ENCODE data around the gene BMPR1B.
"Not testable (repeated sequence)": the region's sequence is repeated elsewhere in the genome, so short reads cannot be mapped to it uniquely, and the experiment has no call there.

BMPR1B gene

GRCh38 chr4:95107004-95107403 lies 349.2 kb downstream of the BMPR1B start:
- Histone ChIP-seq H3K9me3 (ENCODE audit: insufficient read depth, low read depth, low read length) (no peaks in the 10 kb centered on the region), H3K4me1 (ENCODE audit: insufficient read depth, low read length) (peaks cover 7% of the 10 kb centered on the region; the same call in 1 of the 2 replicates), H3K4me3 (ENCODE audit: low read length) (no peak overlapping the region), H3K27me3 (ENCODE audit: insufficient read depth, low read length) (no peaks in the 10 kb centered on the region), H3K36me3 (ENCODE audit: insufficient read depth, low read length) (no peaks in the 10 kb centered on the region), H3K9ac (ENCODE audit: low read depth, low read length) (no peak overlapping the region), H3K27ac (ENCODE audit: low read depth, low read length) (no peak overlapping the region)

- no peak overlapping the region for H3K4me3 ChIP-seq (ENCODE audit: low read length)
- H3K4me1 ChIP-seq (ENCODE audit: insufficient read depth, low read length): peaks cover 3% of the 10 kb centered on the region; the same call in 1 of the 2 replicates
- H3K27me3 ChIP-seq (ENCODE audit: insufficient read depth, low read length): no peaks in the 10 kb centered on the region
- no peaks in the 10 kb centered on the region for H3K9me3 ChIP-seq (ENCODE audit: insufficient read depth, low read depth, low read length)
- no peak overlapping the region for H3K9ac ChIP-seq (ENCODE audit: low read depth, low read length)
- H3K36me3 ChIP-seq (ENCODE audit: insufficient read depth, low read length): no peaks in the 10 kb centered on the region
- 97% methylated on average over 4 of the region's 4 CpGs for WGBS
- no peak overlapping the region for H3K27ac ChIP-seq (ENCODE audit: low read depth, low read length)
Observed at GRCh38 chr4:95107635-95108034, 349.9 kb downstream of the BMPR1B start.

- no peak overlapping the region; the same call in 1 of the 2 replicates for H3K9ac ChIP-seq (ENCODE audit: low read depth, low read length)
- H3K36me3 ChIP-seq (ENCODE audit: insufficient read depth, low read length): no peaks in the 10 kb centered on the region
- no peaks in the 10 kb centered on the region for H3K9me3 ChIP-seq (ENCODE audit: insufficient read depth, low read depth, low read length)
- no peak overlapping the region for H3K4me3 ChIP-seq (ENCODE audit: low read length)
- WGBS: 100% methylated on average over 1 of the region's 1 CpG
- H3K4me1 ChIP-seq (ENCODE audit: insufficient read depth, low read length): no peaks in the 10 kb centered on the region
- H3K27me3 ChIP-seq (ENCODE audit: insufficient read depth, low read length): no peaks in the 10 kb centered on the region
- no peak overlapping the region for H3K27ac ChIP-seq (ENCODE audit: low read depth, low read length)
Observed at GRCh38 chr4:95108883-95109421, 351.2 kb downstream of the BMPR1B start.

- Histone ChIP-seq H3K27ac (ENCODE audit: low read depth, low read length) (no peak overlapping the region), H3K9ac (ENCODE audit: low read depth, low read length) (no peak overlapping the region), H3K36me3 (ENCODE audit: insufficient read depth, low read length) (no peaks in the 10 kb centered on the region), H3K4me3 (ENCODE audit: low read length) (no peak overlapping the region), H3K9me3 (ENCODE audit: insufficient read depth, low read depth, low read length) (no peaks in the 10 kb centered on the region), H3K27me3 (ENCODE audit: insufficient read depth, low read length) (no peaks in the 10 kb centered on the region), H3K4me1 (ENCODE audit: insufficient read depth, low read length) (no peaks in the 10 kb centered on the region)
- WGBS: 93% methylated on average over 3 of the region's 3 CpGs
Observed at GRCh38 chr4:95114521-95114920, 356.8 kb downstream of the BMPR1B start.

- no peak overlapping the region for H3K4me3 ChIP-seq (ENCODE audit: low read length)
- no peaks in the 10 kb centered on the region for H3K27me3 ChIP-seq (ENCODE audit: insufficient read depth, low read length)
- H3K4me1 ChIP-seq (ENCODE audit: insufficient read depth, low read length): no peaks in the 10 kb centered on the region
- 87% methylated on average over 6 of the region's 6 CpGs for WGBS
- H3K9me3 ChIP-seq (ENCODE audit: insufficient read depth, low read depth, low read length): no peaks in the 10 kb centered on the region
- H3K9ac ChIP-seq (ENCODE audit: low read depth, low read length): no peak overlapping the region
- no peak overlapping the region for H3K27ac ChIP-seq (ENCODE audit: low read depth, low read length)
- no peaks in the 10 kb centered on the region for H3K36me3 ChIP-seq (ENCODE audit: insufficient read depth, low read length)
Observed at GRCh38 chr4:95118497-95118896, 360.7 kb downstream of the BMPR1B start.

- Histone ChIP-seq H3K27ac (ENCODE audit: low read depth, low read length) (no peak overlapping the region), H3K27me3 (ENCODE audit: insufficient read depth, low read length) (no peaks in the 10 kb centered on the region), H3K36me3 (ENCODE audit: insufficient read depth, low read length) (no peaks in the 10 kb centered on the region), H3K9me3 (ENCODE audit: insufficient read depth, low read depth, low read length) (no peaks in the 10 kb centered on the region), H3K4me1 (ENCODE audit: insufficient read depth, low read length) (no peaks in the 10 kb centered on the region), H3K9ac (ENCODE audit: low read depth, low read length) (no peak overlapping the region), H3K4me3 (ENCODE audit: low read length) (no peak overlapping the region)
- 94% methylated on average over 1 of the region's 2 CpGs for WGBS
Observed at GRCh38 chr4:95120456-95120855, 362.7 kb downstream of the BMPR1B start.

- H3K4me1 ChIP-seq (ENCODE audit: insufficient read depth, low read length): no peaks in the 10 kb centered on the region
- no peak overlapping the region for H3K4me3 ChIP-seq (ENCODE audit: low read length)
- no peak overlapping the region for H3K9ac ChIP-seq (ENCODE audit: low read depth, low read length)
- H3K36me3 ChIP-seq (ENCODE audit: insufficient read depth, low read length): no peaks in the 10 kb centered on the region
- WGBS: 88% methylated on average over 9 of the region's 9 CpGs
- H3K9me3 ChIP-seq (ENCODE audit: insufficient read depth, low read depth, low read length): no peaks in the 10 kb centered on the region
- H3K27ac ChIP-seq (ENCODE audit: low read depth, low read length): no peak overlapping the region
- no peaks in the 10 kb centered on the region for H3K27me3 ChIP-seq (ENCODE audit: insufficient read depth, low read length)
Observed at GRCh38 chr4:95122001-95122400, 364.2 kb downstream of the BMPR1B start.

GRCh38 chr4:95124906-95125504 lies 367.2 kb downstream of the BMPR1B start:
- no peak overlapping the region for H3K9ac ChIP-seq (ENCODE audit: low read depth, low read length)
- 79% methylated on average over 4 of the region's 4 CpGs for WGBS
- H3K27me3 ChIP-seq (ENCODE audit: insufficient read depth, low read length): no peaks in the 10 kb centered on the region
- no peaks in the 10 kb centered on the region for H3K4me1 ChIP-seq (ENCODE audit: insufficient read depth, low read length)
- H3K36me3 ChIP-seq (ENCODE audit: insufficient read depth, low read length): no peaks in the 10 kb centered on the region
- H3K9me3 ChIP-seq (ENCODE audit: insufficient read depth, low read depth, low read length): no peaks in the 10 kb centered on the region
- H3K27ac ChIP-seq (ENCODE audit: low read depth, low read length): no peak overlapping the region
- H3K4me3 ChIP-seq (ENCODE audit: low read length): no peak overlapping the region

- H3K27ac ChIP-seq (ENCODE audit: low read depth, low read length): no peak overlapping the region
- no peaks in the 10 kb centered on the region for H3K36me3 ChIP-seq (ENCODE audit: insufficient read depth, low read length)
- WGBS: 93% methylated on average over 4 of the region's 4 CpGs
- no peaks in the 10 kb centered on the region for H3K4me1 ChIP-seq (ENCODE audit: insufficient read depth, low read length)
- H3K4me3 ChIP-seq (ENCODE audit: low read length): no peak overlapping the region
- no peak overlapping the region for H3K9ac ChIP-seq (ENCODE audit: low read depth, low read length)
- H3K27me3 ChIP-seq (ENCODE audit: insufficient read depth, low read length): no peaks in the 10 kb centered on the region
- H3K9me3 ChIP-seq (ENCODE audit: insufficient read depth, low read depth, low read length): no peaks in the 10 kb centered on the region
Observed at GRCh38 chr4:95129031-95129430, 371.3 kb downstream of the BMPR1B start.

GRCh38 chr4:95129821-95130311 lies 372.1 kb downstream of the BMPR1B start:
- Histone ChIP-seq H3K27ac (ENCODE audit: low read depth, low read length) (no peak overlapping the region), H3K9ac (ENCODE audit: low read depth, low read length) (no peak overlapping the region), H3K36me3 (ENCODE audit: insufficient read depth, low read length) (no peaks in the 10 kb centered on the region), H3K4me3 (ENCODE audit: low read length) (no peak overlapping the region), H3K27me3 (ENCODE audit: insufficient read depth, low read length) (no peaks in the 10 kb centered on the region), H3K4me1 (ENCODE audit: insufficient read depth, low read length) (no peaks in the 10 kb centered on the region), H3K9me3 (ENCODE audit: insufficient read depth, low read depth, low read length) (no peaks in the 10 kb centered on the region)
- WGBS: 91% methylated on average over 7 of the region's 7 CpGs

- H3K9me3 ChIP-seq (ENCODE audit: insufficient read depth, low read depth, low read length); H3K4me3 ChIP-seq (ENCODE audit: low read length); H3K27me3 ChIP-seq (ENCODE audit: insufficient read depth, low read length); H3K4me1 ChIP-seq (ENCODE audit: insufficient read depth, low read length); H3K9ac ChIP-seq (ENCODE audit: low read depth, low read length); H3K27ac ChIP-seq (ENCODE audit: low read depth, low read length); H3K36me3 ChIP-seq (ENCODE audit: insufficient read depth, low read length): not testable (repeated sequence)
- 96% methylated on average over 3 of the region's 4 CpGs for WGBS
Observed at GRCh38 chr4:95134016-95134415, 376.3 kb downstream of the BMPR1B start.

GRCh38 chr4:95139424-95139823 lies 381.7 kb downstream of the BMPR1B start:
- not testable (repeated sequence) for H3K27me3 ChIP-seq (ENCODE audit: insufficient read depth, low read length); H3K36me3 ChIP-seq (ENCODE audit: insufficient read depth, low read length); H3K9ac ChIP-seq (ENCODE audit: low read depth, low read length); H3K4me1 ChIP-seq (ENCODE audit: insufficient read depth, low read length); H3K4me3 ChIP-seq (ENCODE audit: low read length); H3K27ac ChIP-seq (ENCODE audit: low read depth, low read length)
- 95% methylated on average over 14 of the region's 14 CpGs for WGBS
- H3K9me3 ChIP-seq (ENCODE audit: insufficient read depth, low read depth, low read length): peaks cover 22% of the 10 kb centered on the region

All from HUES64 (cell line).